Loucy (cell line): ENCODE results near the gene NCKAP5.

Experiments
- H2AFZ ChIP-seq: fragments of 200-600 bp; sonication (generic); 2 replicates; pipeline ENCODE4 v1.6.0; 2016; ENCODE audit warnings: antibody characterized with exemption, mild to moderate bottlenecking, low read length, moderate library complexity
- H3F3A ChIP-seq: fragments of 200-600 bp; 2 replicates; pipeline ENCODE4 v1.6.0; 2016; ENCODE audit warnings: antibody characterized with exemption, low read depth, mild to moderate bottlenecking
- H3K27me3 ChIP-seq: fragments of 200-600 bp; sonication (generic); 2 replicates; pipeline ENCODE4 v1.6.1; 2014; ENCODE audit warnings: low read length, mild to moderate bottlenecking; ENCODE audit not compliant: insufficient read depth, poor library complexity, severe bottlenecking
- H3K36me3 ChIP-seq: fragments of 200-600 bp; sonication (generic); 2 replicates; pipeline ENCODE4 v1.6.1; 2016; ENCODE audit warnings: low read length; ENCODE audit not compliant: insufficient read depth
- H3K4me1 ChIP-seq: fragments of 200-600 bp; sonication (generic); 2 replicates; pipeline ENCODE4 v1.5.1; 2014; ENCODE audit warnings: low read length, mild to moderate bottlenecking; ENCODE audit not compliant: insufficient read depth, poor library complexity, severe bottlenecking
- H3K4me2 ChIP-seq: fragments of 200-600 bp; sonication (generic); 2 replicates; pipeline ENCODE4 v1.6.0; 2014; ENCODE audit warnings: antibody characterized with exemption, low read length, low read depth, mild to moderate bottlenecking; ENCODE audit not compliant: poor library complexity, severe bottlenecking
- H3K4me3 ChIP-seq: fragments of 200-600 bp; sonication (generic); 2 replicates; pipeline ENCODE4 v1.5.1; 2014; ENCODE audit warnings: low read length, mild to moderate bottlenecking, mixed read lengths; ENCODE audit not compliant: poor library complexity, severe bottlenecking
- H3K79me2 ChIP-seq: fragments of 200-600 bp; sonication (generic); 2 replicates; pipeline ENCODE4 v1.6.1; 2014; ENCODE audit warnings: low read length; ENCODE audit not compliant: insufficient read depth
- H3K9ac ChIP-seq: fragments of 200-600 bp; sonication (generic); 2 replicates; pipeline ENCODE4 v1.6.0; 2014; ENCODE audit warnings: mild to moderate bottlenecking, low read depth, low read length, moderate library complexity; ENCODE audit not compliant: poor library complexity, severe bottlenecking
- H3K9me2 ChIP-seq: fragments of 200-600 bp; sonication (generic); replicated peaks from 2 replicates; pipeline ENCODE4 v1.6.1; 2016; ENCODE audit warnings: low read depth, low read length, mixed read lengths
- H3K9me3 ChIP-seq: fragments of 200-600 bp; sonication (generic); 2 replicates; pipeline ENCODE4 v1.6.1; 2014; ENCODE audit warnings: mild to moderate bottlenecking, antibody characterized with exemption, low read length, low read depth; ENCODE audit not compliant: insufficient read depth
- H4K20me1 ChIP-seq: fragments of 200-600 bp; sonication (generic); 2 replicates; pipeline ENCODE4 v1.6.0; 2014; ENCODE audit warnings: antibody characterized with exemption, low read length, mild to moderate bottlenecking; ENCODE audit not compliant: insufficient read depth, poor library complexity, severe bottlenecking
- EZH2phosphoT487 ChIP-seq: fragments of 200-600 bp; IDR thresholded peaks from 2 replicates; pipeline ENCODE4 v1.6.1; 2018; ENCODE audit warnings: antibody characterized with exemption, mild to moderate bottlenecking, moderate library complexity, borderline replicate concordance
- TF ChIP-seq, protein P1 (sequence below): fragments of 200-600 bp; sonication (generic); conservative IDR thresholded peaks from 2 replicates; pipeline ENCODE4 v1.5.1; 2014; ENCODE audit warnings: mild to moderate bottlenecking, antibody characterized with exemption, low read length

The NCKAP5 gene

DNA sequence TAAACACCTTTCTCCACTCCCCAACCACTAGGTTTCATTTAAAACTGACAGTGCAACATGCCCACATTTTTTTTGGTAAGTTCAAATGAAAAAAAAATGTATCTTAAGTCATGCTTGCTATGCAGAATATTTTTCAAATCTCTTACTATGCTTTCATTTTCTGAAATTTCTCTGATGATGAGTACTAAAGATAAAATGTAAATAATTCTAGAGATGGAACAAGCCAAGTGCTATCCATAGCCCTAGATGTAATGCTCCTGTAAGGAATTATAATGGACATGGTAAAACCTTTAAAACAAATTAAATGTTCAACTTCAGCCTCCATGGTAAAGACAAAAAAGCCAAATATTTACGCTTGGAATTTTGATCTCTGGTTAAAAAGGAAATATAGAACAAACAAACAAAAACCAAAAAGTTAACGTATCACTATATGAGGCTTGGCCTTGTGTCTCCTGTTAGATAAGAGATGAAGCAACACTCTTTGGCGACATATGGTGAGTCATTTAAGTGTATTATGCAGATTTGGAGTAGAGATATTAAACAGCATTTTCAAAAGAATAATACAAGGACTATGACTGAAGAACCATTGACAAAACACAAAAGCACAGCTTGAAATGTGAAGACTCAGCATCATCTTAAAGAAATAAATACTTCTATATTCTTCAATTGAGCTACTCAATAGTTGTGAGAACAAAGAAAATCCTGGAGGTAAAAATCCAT lies 506.2 kb downstream of the NCKAP5 start:
- Histone ChIP-seq H4K20me1 (no peaks in the 10 kb centered on the region), H3F3A (no peaks in the 10 kb centered on the region), H3K36me3 (no peaks in the 10 kb centered on the region), H2AFZ (no peak overlapping the region), H3K9me2 (no peaks in the 10 kb centered on the region), H3K4me1 (no peaks in the 10 kb centered on the region), H3K4me3 (no peak overlapping the region), H3K79me2 (no peaks in the 10 kb centered on the region), H3K9ac (no peak overlapping the region), H3K9me3 (no peaks in the 10 kb centered on the region), H3K4me2 (no peak overlapping the region), H3K27me3 (no peaks in the 10 kb centered on the region)
- TF ChIP-seq, protein P1, sequence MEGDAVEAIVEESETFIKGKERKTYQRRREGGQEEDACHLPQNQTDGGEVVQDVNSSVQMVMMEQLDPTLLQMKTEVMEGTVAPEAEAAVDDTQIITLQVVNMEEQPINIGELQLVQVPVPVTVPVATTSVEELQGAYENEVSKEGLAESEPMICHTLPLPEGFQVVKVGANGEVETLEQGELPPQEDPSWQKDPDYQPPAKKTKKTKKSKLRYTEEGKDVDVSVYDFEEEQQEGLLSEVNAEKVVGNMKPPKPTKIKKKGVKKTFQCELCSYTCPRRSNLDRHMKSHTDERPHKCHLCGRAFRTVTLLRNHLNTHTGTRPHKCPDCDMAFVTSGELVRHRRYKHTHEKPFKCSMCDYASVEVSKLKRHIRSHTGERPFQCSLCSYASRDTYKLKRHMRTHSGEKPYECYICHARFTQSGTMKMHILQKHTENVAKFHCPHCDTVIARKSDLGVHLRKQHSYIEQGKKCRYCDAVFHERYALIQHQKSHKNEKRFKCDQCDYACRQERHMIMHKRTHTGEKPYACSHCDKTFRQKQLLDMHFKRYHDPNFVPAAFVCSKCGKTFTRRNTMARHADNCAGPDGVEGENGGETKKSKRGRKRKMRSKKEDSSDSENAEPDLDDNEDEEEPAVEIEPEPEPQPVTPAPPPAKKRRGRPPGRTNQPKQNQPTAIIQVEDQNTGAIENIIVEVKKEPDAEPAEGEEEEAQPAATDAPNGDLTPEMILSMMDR = no peak
- no peak for TF ChIP-seq EZH2phosphoT487

DNA sequence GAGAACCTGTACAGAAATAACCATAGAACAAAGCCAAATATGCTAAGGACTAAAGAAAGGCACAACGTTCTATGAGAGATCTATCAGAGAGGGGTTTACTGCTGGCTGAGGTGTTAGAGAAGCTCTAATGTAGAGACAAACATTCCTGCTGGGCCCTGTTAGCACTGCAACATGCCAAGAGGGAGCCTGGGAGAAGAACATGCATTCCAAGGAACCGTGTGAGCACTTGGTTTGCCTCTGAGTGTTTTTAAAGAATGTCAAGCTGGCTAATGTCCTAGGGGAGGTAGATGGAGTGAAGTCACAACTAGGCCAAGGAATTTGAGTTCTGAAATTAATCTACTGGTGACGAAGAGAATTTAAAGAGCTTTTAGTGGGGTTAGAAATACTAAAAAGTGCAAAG lies 514.0 kb downstream of the NCKAP5 start:
- Histone ChIP-seq H3K4me2 (no peak overlapping the region), H3K9me3 (no peaks in the 10 kb centered on the region), H2AFZ (no peak overlapping the region), H3K79me2 (no peaks in the 10 kb centered on the region), H3K27me3 (no peaks in the 10 kb centered on the region), H3K9ac (no peak overlapping the region), H3K9me2 (no peaks in the 10 kb centered on the region), H3K36me3 (no peaks in the 10 kb centered on the region), H4K20me1 (no peaks in the 10 kb centered on the region), H3F3A (no peaks in the 10 kb centered on the region), H3K4me1 (no peaks in the 10 kb centered on the region), H3K4me3 (no peak overlapping the region)
- TF ChIP-seq, protein P1 = no peak
- no peak for TF ChIP-seq EZH2phosphoT487

DNA sequence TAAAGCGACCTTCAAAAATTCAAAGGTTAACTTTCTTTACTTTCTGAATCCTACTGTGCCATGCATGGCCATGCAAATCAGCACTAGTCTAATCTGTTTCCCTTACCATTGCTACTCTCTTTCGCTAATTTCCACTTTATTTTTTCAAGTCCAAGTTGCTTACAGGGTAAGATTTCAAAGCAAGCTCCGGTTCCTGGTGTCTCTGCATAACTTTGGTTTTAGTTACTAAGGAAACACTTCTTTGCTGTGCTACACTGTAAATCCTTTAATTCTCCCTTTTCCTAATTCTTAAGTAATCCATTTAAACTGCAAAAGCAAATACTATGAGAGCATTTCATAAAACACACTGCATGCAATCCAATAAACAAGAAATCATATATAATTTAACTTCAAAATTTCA lies 514.7 kb downstream of the NCKAP5 start:
- Histone ChIP-seq H3F3A (no peaks in the 10 kb centered on the region), H3K4me3 (no peak overlapping the region), H2AFZ (no peak overlapping the region), H3K9me2 (no peaks in the 10 kb centered on the region), H4K20me1 (no peaks in the 10 kb centered on the region), H3K36me3 (no peaks in the 10 kb centered on the region), H3K4me1 (no peaks in the 10 kb centered on the region), H3K4me2 (no peak overlapping the region), H3K9ac (no peak overlapping the region), H3K79me2 (no peaks in the 10 kb centered on the region), H3K27me3 (no peaks in the 10 kb centered on the region), H3K9me3 (no peaks in the 10 kb centered on the region)
- TF ChIP-seq, protein P1 = no peak
- no peak for TF ChIP-seq EZH2phosphoT487
